Stimulated activated CD8-positive, alpha-beta memory T cell treated with anti-CD3 and anti-CD28 coated beads, Interleukin-4, amount 100 ng/mL, for 48 hours (primary cell): ENCODE results near the gene FCN1.
"Not testable (repeated sequence)": the region's sequence is repeated elsewhere in the genome, so short reads cannot be mapped to it uniquely, and the experiment has no call there.

ENCODE experiments used
- DNase-seq: peaks from one replicate; pipeline ENCODE4 v3.0.0-alpha.2; 2020

The FCN1 gene

DNA sequence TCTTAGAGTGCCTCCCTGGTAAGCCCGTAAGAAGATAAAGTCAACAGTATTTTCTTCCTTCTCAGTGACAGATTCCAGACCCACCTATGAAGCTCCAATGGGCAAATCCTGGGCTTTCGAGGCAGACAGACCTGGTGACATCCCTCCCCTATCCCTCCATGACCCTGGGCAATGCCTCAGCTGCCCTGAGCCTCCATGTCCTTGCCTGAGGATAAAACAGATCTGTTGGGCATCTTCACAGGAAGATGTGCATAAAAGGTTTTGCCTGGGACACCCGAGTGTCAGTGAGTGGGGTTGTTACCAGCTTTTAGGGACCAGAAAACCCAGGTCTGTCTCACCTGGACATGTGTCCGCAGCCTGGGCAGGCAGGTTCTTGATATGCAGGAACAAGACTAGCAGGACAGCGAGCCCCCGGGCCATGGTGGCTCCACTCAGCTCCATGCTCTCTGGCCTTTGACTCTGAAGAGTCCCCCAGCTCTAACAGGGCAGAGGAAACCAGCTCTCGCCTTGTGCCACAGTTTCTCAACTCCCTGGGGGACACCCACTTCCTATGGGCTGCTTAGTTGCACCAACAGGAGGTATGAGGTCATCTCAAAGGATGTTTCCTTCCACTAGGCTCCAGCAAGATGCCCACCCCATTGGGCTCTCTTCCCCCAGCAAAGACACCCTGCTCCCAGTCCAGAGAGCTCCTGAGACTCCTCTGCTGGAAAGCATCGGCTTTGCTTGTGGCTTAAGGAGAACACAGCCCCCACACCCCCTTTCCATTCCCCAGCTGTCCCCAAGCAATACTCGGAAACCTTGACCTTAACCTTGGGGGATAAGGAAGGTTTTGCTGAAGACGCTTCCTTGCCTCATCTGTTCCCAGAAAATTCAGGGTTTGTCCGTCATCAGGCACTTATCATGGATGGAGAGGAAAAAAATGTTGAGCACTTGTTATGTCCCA, at the start of gene FCN1:
TSS of gene FCN1 (minus strand) at position 482 of the 943 bp plus-strand sequence. CDS start at position 441, 41 bp downstream.
- no peak for DNase-seq

DNA sequence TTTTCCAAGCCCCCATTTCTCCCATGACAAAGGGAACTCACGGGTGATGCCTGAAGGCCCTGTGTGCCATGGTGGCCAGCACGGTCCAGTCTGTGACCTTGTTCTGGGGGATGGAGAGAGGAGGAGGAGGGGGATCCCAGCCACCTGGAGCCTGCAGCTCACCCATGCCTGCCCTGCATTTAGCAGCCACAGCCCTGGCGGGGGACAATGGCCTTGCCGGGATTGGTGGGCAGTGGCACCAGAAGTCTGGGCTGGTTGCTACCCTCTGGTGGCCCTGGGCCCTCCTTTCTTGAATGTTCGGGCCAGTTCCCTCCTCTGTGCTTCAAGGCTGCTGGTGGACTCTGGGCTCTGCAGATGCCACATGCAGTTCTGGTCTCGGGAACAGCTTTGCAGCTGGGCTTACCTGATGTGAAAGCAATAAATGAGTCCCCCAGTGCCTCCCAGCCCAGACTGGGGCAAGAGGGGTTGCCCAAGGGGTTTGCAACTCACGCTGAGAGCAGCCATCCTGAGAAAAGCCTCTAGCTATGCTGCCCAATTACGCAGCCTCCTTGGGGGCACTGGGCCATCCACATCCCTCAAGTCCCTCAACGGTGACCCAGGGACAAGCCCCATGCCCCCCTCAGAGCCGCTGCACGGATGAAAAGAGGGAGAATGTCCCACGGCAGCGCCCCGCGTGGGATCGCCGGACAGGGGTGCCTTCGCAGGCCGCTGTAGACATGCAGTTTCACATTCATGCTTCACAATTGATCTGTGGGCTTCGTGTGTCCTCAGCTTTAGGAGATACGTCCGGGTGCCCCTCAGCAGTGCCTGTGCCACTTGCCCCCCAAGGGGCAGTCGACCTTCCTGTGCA, 49.2 kb upstream of the FCN1 start:
- no peak for DNase-seq

DNA sequence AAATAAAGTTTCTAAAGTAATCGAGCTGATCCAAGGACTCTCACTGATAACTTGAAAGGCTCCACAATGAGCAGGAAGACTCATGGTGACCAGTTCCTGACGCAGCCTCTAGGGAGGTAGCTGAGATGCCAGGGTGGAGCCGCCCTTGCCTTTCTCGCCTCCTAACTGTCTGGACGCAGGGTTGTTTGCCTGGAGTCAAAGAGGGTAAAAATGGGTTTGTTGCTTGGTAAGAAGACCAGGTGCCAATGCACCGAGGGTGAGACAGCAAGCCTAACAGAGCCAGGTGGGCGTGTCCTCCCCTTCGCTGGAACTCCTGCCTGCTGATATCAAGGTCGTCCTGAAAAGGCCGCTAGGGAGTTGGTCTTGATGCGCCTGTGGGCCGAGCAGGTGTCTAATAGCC, 48.6 kb upstream of the FCN1 start:
- no peak for DNase-seq

DNA sequence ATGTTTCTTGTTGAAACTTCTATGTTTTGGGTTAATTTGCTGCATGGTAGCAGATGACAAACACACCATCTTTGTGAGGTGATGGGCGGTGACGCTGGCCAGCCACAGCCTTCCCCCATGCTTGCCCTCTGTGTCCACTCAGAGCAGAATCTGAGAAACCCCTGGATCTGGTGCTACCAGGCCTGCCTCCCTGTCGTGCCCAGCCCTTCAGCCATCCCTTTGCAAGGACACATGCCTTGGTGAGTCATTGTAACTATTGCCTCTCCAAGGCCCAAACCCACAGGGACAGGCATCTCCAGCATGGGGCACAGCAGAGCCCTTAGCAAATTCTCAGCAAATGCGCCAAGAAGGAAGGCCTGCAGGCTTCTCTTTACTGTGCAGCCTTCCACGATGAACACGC, 48.1 kb upstream of the FCN1 start:
- DNase-seq, result no peak

GRCh38 chr9:134965411-134965810, 47.7 kb upstream of the FCN1 start:
- DNase-seq, result no peak

DNA sequence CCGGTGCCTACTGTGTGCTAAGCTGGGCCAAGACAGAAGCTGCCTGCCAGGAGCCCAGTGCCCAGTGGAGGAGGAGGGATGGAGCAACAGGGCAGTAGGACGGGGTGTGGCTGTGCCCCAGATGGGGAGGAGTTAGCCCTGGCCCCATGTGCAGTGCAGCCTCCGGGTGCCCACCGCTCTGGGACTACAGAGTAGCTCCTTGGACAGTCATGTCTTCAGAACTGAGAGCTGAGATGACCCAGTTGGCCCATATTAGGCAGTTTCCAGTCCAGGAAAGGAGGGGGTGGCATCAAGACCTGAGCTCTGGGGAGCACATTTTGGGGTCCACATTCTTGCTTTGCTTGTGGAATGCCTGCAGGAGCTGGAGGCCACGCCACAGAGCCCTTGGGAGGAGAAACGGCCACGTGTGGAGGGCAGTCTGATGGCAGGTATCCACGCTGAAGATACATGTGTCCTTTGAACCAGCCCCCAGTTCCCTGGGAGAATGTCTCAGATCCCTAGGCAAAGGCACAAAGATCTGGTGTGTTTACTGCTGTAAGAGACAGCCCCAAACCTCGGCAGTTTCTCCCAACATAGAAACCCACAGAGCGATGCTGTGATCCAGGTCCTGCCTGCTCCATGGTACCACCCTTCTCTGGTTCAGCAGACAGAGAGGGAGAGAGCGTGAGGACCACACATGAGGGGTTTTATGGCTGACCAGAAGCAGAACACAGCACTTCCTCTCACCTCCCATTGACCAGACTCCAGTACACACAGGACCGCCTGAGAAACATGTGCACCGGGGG, 46.8 kb upstream of the FCN1 start:
- no peak for DNase-seq

GRCh38 chr9:134963546-134963945, 45.8 kb upstream of the FCN1 start:
- no peak for DNase-seq

- DNase-seq, result no peak
Observed at GRCh38 chr9:134962973-134963364, 45.3 kb upstream of the FCN1 start.

GRCh38 chr9:134962065-134962972, 44.6 kb upstream of the FCN1 start:
- no peak for DNase-seq

DNA sequence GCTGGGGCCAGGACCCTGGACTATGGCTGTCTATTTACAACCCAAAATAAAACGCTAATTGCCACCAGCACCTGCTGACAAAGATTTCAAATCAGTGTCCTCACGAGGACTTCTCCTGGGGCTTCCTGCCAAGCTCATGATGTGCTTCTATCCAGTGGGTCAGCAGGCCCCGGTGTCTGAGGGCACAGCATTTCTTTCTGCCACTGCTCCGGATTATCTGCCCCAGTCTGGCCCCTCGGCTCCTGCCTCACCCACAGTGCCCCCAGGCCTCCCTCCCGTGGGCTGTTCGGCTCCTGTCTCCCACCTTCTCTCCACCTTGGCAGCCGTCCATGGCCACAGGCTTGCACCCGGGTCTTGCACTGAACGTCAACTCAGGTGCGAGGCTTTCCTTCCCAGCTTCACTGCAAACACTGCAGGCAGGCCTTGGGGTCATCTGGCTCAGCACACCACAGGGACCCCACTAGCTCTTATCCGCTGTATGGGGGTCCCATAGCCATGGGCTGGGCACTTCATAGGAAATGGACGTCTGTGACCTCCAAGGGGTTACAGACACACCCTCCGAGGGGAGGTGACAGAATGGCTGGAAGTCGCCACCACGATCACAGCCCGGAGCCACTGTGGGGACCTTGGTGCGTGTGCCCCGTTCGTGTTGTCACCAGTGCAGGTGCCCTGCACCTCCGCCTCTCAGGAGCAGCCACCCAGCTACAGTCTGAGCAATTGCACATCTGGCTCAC, 43.8 kb upstream of the FCN1 start:
- no peak for DNase-seq

GRCh38 chr9:134960701-134961181, 43.0 kb upstream of the FCN1 start:
- DNase-seq, result no peak

DNA sequence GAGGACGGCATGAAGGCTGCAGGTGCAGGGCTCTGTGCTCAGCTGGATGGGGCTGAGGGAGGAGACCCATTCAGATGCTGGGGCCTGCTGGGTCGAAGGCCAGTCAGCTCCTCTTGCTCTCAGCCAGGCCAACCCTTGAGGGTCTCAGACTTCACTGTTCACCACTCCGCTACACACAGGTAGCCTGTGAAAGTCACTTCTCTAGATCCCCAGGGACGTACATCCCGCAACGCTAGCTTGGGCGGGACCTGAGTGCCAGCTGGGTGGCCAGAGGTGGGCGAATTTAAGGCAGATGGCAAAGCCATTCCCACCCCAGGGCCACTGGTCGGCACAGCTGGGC, 42.2 kb upstream of the FCN1 start:
- DNase-seq, result no peak

GRCh38 chr9:134959126-134959970, 41.6 kb upstream of the FCN1 start:
- DNase-seq, result no peak

DNA sequence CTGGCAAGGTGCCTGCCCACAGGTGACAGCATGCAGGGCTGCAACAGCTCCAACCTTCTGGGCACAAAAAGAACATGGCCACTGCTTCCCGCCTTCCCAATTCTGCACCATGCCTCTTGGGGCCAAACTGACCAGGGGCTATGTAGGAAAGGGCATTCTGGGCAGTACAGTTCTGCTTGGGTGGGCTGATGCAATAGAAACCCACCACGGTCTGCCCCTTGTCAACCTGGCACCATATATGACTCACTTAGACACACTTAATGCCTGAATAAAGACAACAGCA, 40.2 kb upstream of the FCN1 start:
- DNase-seq, result no peak

- no peak for DNase-seq
Observed at GRCh38 chr9:134957165-134957944, 39.6 kb upstream of the FCN1 start.

GRCh38 chr9:134956387-134956786, 38.7 kb upstream of the FCN1 start:
- DNase-seq, result not testable (repeated sequence)

DNA sequence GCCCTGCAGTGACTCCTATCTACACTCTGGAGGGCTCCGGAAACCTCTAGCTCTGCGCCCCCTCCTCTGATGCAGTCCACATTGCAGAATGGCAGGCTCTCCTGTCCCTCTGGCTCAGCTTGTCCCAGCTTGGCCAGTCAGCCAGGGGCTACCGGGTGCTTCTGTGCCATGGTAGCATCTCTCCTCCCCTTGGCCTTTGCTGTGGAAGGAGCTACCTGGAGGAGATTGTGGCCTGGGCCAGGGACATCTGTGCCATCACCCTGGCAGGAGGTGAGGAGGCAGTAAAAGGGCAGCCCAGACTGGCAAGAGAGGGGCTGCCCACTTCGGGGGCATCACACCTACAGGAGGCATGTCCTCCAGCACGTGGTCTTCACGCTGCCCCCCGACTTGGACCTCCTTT, 38.1 kb upstream of the FCN1 start:
- no peak for DNase-seq

GRCh38 chr9:134955156-134955555, 37.4 kb upstream of the FCN1 start:
- no peak for DNase-seq

DNA sequence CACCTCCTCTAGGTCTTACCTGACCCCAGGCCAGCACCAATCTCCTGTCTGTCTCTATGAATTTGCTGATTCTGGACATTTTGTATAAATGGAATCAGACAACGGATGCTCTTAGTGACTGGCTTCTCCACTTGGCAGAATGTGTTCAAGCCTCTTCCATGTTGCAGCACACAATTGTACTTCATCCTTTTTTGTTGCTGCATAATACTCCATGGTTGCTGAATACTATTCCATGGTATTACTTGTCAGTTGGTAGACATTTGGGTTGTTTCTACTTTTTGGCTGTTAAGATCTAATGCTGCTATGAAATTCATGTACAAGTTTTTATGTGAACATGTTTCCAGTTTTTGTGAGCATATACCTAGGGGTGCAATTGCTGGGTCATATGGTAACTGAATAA, 34.3 kb upstream of the FCN1 start:
- DNase-seq, result no peak

- no peak for DNase-seq
Observed at GRCh38 chr9:134951461-134951860, 33.7 kb upstream of the FCN1 start.
